Dermis blood vessel endothelial cell (primary cell): ENCODE results near the gene PRDM5. TPM values are rescaled to one million over a fixed set of nuclear protein-coding genes. Genes with fewer than 3 reads are reported as not detected.
"Not testable (repeated sequence)": the region's sequence is repeated elsewhere in the genome, so short reads cannot be mapped to it uniquely, and the experiment has no call there.

Source experiments
- DNase-seq: peaks from one replicate; pipeline ENCODE4 v3.0.0; 2010
- total RNA-seq: library from RNA; depleted of rRNA; stranded (reverse); fragments of >200 nt; gene quantifications from 2 replicates; pipeline ENCODE4 v1.2.3, GENCODE V29; 2014

The PRDM5 gene
- total RNA-seq, 1 donor from 2014 or later, result 9.4 TPM

GRCh38 chr4:120749445-120750151 is 172.9 kb downstream of the PRDM5 start:
- DNase-seq, result no peak

- DNase-seq, result not testable (repeated sequence)
Observed at GRCh38 chr4:120741636-120742035, 180.9 kb downstream of the PRDM5 start.

- no peak for DNase-seq
Observed at GRCh38 chr4:120736312-120736711, 186.2 kb downstream of the PRDM5 start.

GRCh38 chr4:120733968-120734367 is 188.6 kb downstream of the PRDM5 start:
- DNase-seq, result no peak

GRCh38 chr4:120733054-120733453 is 189.5 kb downstream of the PRDM5 start:
- no peak for DNase-seq

- no peak for DNase-seq
Observed at GRCh38 chr4:120731561-120731960, 191.0 kb downstream of the PRDM5 start.

- DNase-seq, result no peak
Observed at GRCh38 chr4:120730777-120731320, 191.7 kb downstream of the PRDM5 start.

GRCh38 chr4:120728892-120729675 is 193.4 kb downstream of the PRDM5 start:
- DNase-seq, result no peak

GRCh38 chr4:120725639-120726580 is 196.6 kb downstream of the PRDM5 start:
- DNase-seq, result no peak

- DNase-seq, result no peak
Observed at GRCh38 chr4:120724656-120725055, 197.9 kb downstream of the PRDM5 start.

GRCh38 chr4:120723986-120724385 is 198.5 kb downstream of the PRDM5 start:
- no peak for DNase-seq

- no peak for DNase-seq
Observed at GRCh38 chr4:120723105-120723504, 199.4 kb downstream of the PRDM5 start.

GRCh38 chr4:120722655-120723054 is 199.9 kb downstream of the PRDM5 start:
- no peak for DNase-seq

- no peak for DNase-seq
Observed at GRCh38 chr4:120720354-120720934, 202.1 kb downstream of the PRDM5 start.

GRCh38 chr4:120718979-120719566 is 203.5 kb downstream of the PRDM5 start:
- peak; percentile 47 for DNase-seq

- no peak for DNase-seq
Observed at GRCh38 chr4:120716346-120716745, 206.2 kb downstream of the PRDM5 start.

- no peak for DNase-seq
Observed at GRCh38 chr4:120714417-120715010, 208.0 kb downstream of the PRDM5 start.

- no peak for DNase-seq
Observed at GRCh38 chr4:120709991-120710390, 212.5 kb downstream of the PRDM5 start.

GRCh38 chr4:120704538-120704937 is 218.0 kb downstream of the PRDM5 start:
- no peak for DNase-seq

GRCh38 chr4:120703908-120704307 is 218.6 kb downstream of the PRDM5 start:
- DNase-seq, result no peak

GRCh38 chr4:120699354-120699753 is 223.2 kb downstream of the PRDM5 start:
- no peak for DNase-seq
